Gastrocnemius medialis (tissue), 4 donors: ENCODE measurements around the gene ARSI. TPM values are rescaled to one million over a fixed set of nuclear protein-coding genes. Genes with fewer than 3 reads are reported as not detected.
A peak's percentile ranks its signal among the peaks of the same experiment; 100 is the strongest.

ENCODE experiments used
- ATAC-seq, 2 donors: fragments of 150-250 bp; one replicate each; pipeline ENCODE4 v1.9.1; 2016
- DNase-seq, 2 donors: peaks; one replicate each; pipeline ENCODE4 v3.0.0-alpha.2; 2019
- H3K27ac ChIP-seq, 4 donors: fragments of 200-600 bp; sonication (generic); 1 replicate in 1 of 4; 2 replicates in 3 of 4; pipeline ENCODE4 v1.5.1; 2016 to 2018; ENCODE audit warnings: mild to moderate bottlenecking in 2 of 4, moderate library complexity in 1 of 4
- H3K27me3 ChIP-seq, 3 donors: fragments of 200-600 bp; sonication (generic) in 2 of 3; 1 replicate in 1 of 3; 2 replicates in 2 of 3; pipeline versions ENCODE4 v1.5.1 to v1.6.0; 2016 to 2019; ENCODE audit warnings: mild to moderate bottlenecking in 1 of 3, moderate library complexity in 1 of 3
- H3K36me3 ChIP-seq, 2 donors: fragments of 200-600 bp; sonication (generic) in 1 of 2; one replicate each; pipeline ENCODE4 v1.5.1; 2017 to 2018
- H3K4me1 ChIP-seq, 2 donors: fragments of 200-600 bp; sonication (generic) in 1 of 2; one replicate each; pipeline ENCODE4 v1.5.1; 2016 to 2017; ENCODE audit warnings: mild to moderate bottlenecking in 2 of 2
- H3K4me3 ChIP-seq, 4 donors: fragments of 200-600 bp; sonication (generic) in 3 of 4; 1 replicate in 1 of 4; 2 replicates in 3 of 4; pipeline ENCODE4 v1.5.1; 2016 to 2019; ENCODE audit warnings: mild to moderate bottlenecking in 2 of 4
- H3K9me3 ChIP-seq, 3 donors: fragments of 200-600 bp; sonication (generic) in 2 of 3; 1 replicate in 1 of 3; 2 replicates in 2 of 3; pipeline ENCODE4 v1.5.1; 2016 to 2019
- POLR2A ChIP-seq, 2 donors: fragments of 450-650 bp; IDR thresholded peaks; one replicate each; pipeline ENCODE4 v1.6.1; 2017; ENCODE audit warnings: antibody characterized with exemption in 2 of 2, mild to moderate bottlenecking in 2 of 2, moderate library complexity in 2 of 2
- in situ Hi-C, 4 donors: fragments of 200-750 bp; cut with MboI; loops; one replicate each; pipeline versions ENCODE4 v1.15.0 to v1.8.0; 2017; ENCODE audit warnings: low sequenced_read_pairs in 4 of 4
- intact Hi-C: fragments of 100-400 bp; cut with DNase I; formaldehyde crosslinking; loops from one replicate; pipeline ENCODE4 v1.15.1; 2023; ENCODE audit warnings: low total_unique reads
- total RNA-seq, 4 donors: library from RNA; depleted of rRNA; stranded (reverse); fragments of >200 nt; gene quantifications; one replicate each; pipeline versions ENCODE4 v1.1.0 to v1.2.3, GENCODE V29; 2016
- TF ChIP-seq, protein P1 (sequence below), 5 experiments: fragments of 450-650 bp in 3 of 5; fragments of 200-600 bp in 2 of 5; sonication (generic) in 2 of 5; IDR thresholded peaks in 4 of 5; conservative IDR thresholded peaks in 1 of 5; 1 replicate in 4 of 5; 2 replicates in 1 of 5; pipeline ENCODE4 v1.5.1; 2016 to 2019; ENCODE audit warnings: antibody characterized with exemption in 5 of 5, mild to moderate bottlenecking in 3 of 5, moderate library complexity in 3 of 5

ARSI gene
- not detected for total RNA-seq

DNA sequence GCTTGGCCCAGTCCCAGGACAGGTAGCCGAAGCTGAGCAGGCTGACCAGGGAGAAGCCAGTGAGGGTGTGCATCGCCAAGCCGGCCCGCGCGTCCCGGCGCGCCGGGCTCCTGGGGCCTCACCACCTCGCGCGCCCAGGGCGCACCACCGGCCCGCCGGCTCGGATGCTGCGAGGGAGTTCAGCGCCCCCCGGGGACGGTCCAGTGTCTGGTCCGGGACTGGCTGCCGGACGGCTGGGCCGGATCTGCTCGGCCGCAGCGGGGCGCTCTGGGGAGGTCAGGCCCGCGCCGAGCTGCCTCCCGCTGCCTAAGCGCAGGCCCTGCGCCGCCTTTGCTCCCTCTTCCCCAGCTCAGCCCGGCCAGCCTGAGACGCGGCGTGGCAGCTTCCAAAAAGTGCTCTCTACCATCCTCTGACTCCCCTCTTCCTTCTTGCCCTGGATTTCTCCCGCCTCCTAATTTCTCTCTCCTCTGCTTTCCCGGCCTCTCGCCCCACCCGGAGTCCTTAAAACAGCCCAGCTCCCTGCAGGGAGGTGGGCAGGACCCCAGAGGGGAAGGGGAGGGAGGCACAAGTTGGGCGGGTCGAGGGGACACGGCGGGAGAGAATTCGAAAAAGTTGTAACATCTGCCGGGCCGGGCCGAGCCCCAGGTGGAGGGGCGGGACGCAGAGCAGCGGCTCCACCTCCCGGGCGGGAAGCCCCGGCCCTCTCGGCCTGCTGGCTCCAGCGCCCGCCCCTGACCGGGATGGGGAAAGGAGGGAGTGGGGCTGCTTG lies at the start of gene ARSI:
TSS of gene ARSI (minus strand) at position 605 of the 769 bp plus-strand sequence. CDS start at position 73, 532 bp downstream.
- peak within 1 kb of the TSS; percentile 35 to 53 (median 48) for H3K4me3 ChIP-seq
- H3K9me3 ChIP-seq, result no peaks in the 10 kb centered on the region
- TF ChIP-seq, protein P1, sequence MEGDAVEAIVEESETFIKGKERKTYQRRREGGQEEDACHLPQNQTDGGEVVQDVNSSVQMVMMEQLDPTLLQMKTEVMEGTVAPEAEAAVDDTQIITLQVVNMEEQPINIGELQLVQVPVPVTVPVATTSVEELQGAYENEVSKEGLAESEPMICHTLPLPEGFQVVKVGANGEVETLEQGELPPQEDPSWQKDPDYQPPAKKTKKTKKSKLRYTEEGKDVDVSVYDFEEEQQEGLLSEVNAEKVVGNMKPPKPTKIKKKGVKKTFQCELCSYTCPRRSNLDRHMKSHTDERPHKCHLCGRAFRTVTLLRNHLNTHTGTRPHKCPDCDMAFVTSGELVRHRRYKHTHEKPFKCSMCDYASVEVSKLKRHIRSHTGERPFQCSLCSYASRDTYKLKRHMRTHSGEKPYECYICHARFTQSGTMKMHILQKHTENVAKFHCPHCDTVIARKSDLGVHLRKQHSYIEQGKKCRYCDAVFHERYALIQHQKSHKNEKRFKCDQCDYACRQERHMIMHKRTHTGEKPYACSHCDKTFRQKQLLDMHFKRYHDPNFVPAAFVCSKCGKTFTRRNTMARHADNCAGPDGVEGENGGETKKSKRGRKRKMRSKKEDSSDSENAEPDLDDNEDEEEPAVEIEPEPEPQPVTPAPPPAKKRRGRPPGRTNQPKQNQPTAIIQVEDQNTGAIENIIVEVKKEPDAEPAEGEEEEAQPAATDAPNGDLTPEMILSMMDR (IDR thresholded peaks at IDR 0.05 in 4 of 5, conservative IDR thresholded peaks at IDR 0.05 in 1 of 5), result no peak
- TF ChIP-seq POLR2A (IDR thresholded peaks at IDR 0.05), result no peak
- ATAC-seq, result peak; percentile 24 to 55
- H3K4me1 ChIP-seq, result peaks cover 0 to 5% of the 10 kb centered on the region in 2 donors
- H3K36me3 ChIP-seq, result no peaks in the 10 kb centered on the region
- intact Hi-C loops, result no loop called here
- no peak within 1 kb of the TSS for H3K27ac ChIP-seq
- in situ Hi-C loops, result no loop called here
- no peaks in the 10 kb centered on the region for H3K27me3 ChIP-seq
- no peak for DNase-seq

DNA sequence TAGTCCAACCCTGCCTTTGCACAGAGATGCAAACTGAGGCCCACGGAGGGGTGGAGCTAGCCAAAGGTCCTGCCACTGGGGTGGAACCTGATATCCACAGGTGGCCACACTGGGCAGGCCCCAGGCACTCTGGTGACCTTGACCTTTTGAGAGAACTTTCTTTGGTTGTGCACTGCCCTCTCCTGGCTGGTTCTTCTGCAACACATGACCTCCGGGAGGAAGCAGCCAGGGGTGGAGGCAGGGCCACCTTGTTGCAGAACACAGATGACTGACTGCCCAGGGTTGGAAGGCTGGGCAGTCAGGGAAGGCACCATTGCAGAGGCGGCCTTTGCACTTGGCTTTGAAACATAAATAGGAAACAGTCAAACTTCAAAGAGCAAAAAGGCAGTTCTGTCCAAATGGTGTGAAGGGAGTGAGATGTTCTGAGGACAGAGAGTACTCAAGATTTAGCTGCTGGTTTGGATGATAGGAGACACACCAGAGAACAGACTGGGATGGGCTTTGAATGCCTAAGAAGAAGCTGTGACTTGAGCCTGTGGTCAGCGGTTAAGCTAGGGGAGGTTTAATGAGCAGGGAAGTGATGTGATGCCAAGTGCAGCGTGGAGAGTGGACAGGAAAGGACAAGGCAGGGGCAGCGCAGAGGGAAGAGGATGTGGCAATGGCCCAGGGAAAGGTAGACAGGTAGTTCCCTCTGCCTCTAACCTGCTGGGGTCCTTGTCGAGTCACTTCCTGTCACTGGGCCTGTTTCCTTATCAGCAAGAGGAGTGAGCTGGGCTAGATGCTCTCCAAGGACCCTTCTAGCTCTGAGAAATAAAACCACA lies 48.0 kb upstream of the ARSI start:
- intact Hi-C loops (loop anchor here (1.0 to 10.0 kb wide), 5 partner anchors 78 to 216 kb away; no protein-coding TSS in a partner anchor), in situ Hi-C loops (no loop called here)
- Histone ChIP-seq H3K36me3 (no peaks in the 10 kb centered on the region), H3K27ac (peak overlapping the region in 2 of 4 donors; percentile 8 to 44), H3K27me3 (no peaks in the 10 kb centered on the region), H3K4me1 (peaks cover 5 to 6% of the 10 kb centered on the region in 2 donors), H3K9me3 (no peaks in the 10 kb centered on the region), H3K4me3 (no peak overlapping the region)
- ATAC-seq (peak; percentile 92 to 99), DNase-seq (peak; percentile 64 to 92)
- TF ChIP-seq POLR2A (IDR thresholded peaks at IDR 0.05), result no peak
- TF ChIP-seq, protein P1 (IDR thresholded peaks at IDR 0.05 in 4 of 5, conservative IDR thresholded peaks at IDR 0.05 in 1 of 5), result peak; percentile 43 to 68 (median 58)

DNA sequence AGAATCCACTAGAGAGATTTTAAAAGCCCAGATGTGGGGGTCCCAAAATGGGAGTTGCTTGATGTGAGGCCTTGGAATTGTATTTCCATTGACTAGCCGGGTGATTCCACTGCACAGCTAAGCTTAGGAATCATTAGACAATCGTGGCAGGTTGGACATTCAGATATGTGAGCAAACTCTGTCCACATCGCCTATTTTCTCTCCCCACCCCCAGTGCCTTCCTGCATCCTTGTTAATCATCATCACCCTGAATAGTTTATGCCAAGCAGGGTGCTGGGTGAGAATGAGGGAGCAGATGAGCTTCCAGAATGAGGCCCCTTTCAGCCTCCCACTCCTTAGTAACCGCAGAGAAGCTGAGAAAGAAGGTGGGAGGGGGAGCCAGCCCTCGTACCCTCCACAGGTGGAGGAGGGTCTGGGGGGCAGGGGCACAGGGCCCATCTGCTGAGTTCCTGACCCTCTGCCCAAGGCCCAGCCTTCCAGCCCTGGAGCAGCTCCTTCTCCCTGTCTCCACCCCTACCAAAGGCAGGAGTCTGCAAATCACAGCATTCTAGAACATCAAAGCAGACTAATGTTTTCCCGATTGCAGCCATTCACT lies 47.1 kb upstream of the ARSI start:
- intact Hi-C loops, result loop anchor here (1.0 to 10.0 kb wide), 6 partner anchors 77 to 1383 kb away; no protein-coding TSS in a partner anchor
- Histone ChIP-seq H3K27ac (peak overlapping the region in 1 of 4 donors; percentile 11), H3K36me3 (no peaks in the 10 kb centered on the region), H3K4me1 (peaks cover 5 to 6% of the 10 kb centered on the region in 2 donors), H3K4me3 (no peak overlapping the region), H3K27me3 (no peaks in the 10 kb centered on the region), H3K9me3 (no peaks in the 10 kb centered on the region)
- TF ChIP-seq POLR2A (IDR thresholded peaks at IDR 0.05), result no peak
- TF ChIP-seq, protein P1 (IDR thresholded peaks at IDR 0.05 in 4 of 5, conservative IDR thresholded peaks at IDR 0.05 in 1 of 5), result no peak
- in situ Hi-C loops, result no loop called here
- ATAC-seq, result no peak
- no peak for DNase-seq

DNA sequence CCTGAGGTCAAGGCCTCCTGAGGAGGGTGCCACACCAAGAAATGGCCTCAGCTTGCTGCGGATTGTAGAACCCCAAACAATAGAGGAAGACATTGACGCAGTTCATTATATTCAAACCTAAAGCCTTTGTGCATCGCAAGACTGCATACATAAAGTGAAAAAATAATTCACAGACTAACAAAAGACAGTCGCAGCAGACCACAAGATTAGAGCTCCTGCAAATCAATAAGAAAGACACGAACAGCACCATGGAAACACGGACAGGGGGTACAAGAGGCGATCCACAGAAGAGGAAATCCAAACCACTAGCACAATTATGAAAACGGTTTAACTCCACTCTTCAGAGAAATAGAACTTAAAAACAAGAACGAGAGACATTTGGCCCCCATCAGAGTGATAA lies 44.7 kb upstream of the ARSI start:
- no peak overlapping the region for H3K4me3 ChIP-seq
- TF ChIP-seq, protein P1 (IDR thresholded peaks at IDR 0.05 in 4 of 5, conservative IDR thresholded peaks at IDR 0.05 in 1 of 5), result no peak
- no peak for TF ChIP-seq POLR2A (IDR thresholded peaks at IDR 0.05)
- in situ Hi-C loops, result no loop called here

More for the DNA sequence above, 44.7 kb upstream of the ARSI start:
- no peak overlapping the region for H3K27ac ChIP-seq
- intact Hi-C loops, result loop anchor here (5.0 kb wide), 1 partner anchor 1385 kb away; no protein-coding TSS in a partner anchor
- no peak for ATAC-seq
- peaks cover 5 to 6% of the 10 kb centered on the region in 2 donors for H3K4me1 ChIP-seq
- H3K9me3 ChIP-seq, result no peaks in the 10 kb centered on the region
- no peaks in the 10 kb centered on the region for H3K27me3 ChIP-seq
- no peak for DNase-seq
- no peaks in the 10 kb centered on the region for H3K36me3 ChIP-seq
